Heart left ventricle (tissue), 16 donors: ENCODE measurements around the gene BLID. TPM values are rescaled to one million over a fixed set of nuclear protein-coding genes. Genes with fewer than 3 reads are reported as not detected.

Experiments
- ATAC-seq, 4 donors: fragments of 200-7000 bp; cut with Tn5 transposase; one replicate each; pipeline ENCODE4 v1.9.1; 2020 to 2022; ENCODE audit warnings: moderate library complexity in 4 of 4, mild to moderate bottlenecking in 3 of 4, moderate number of reproducible peaks in 1 of 4
- DNase-seq, 5 donors: peaks; one replicate each; pipeline ENCODE4 v3.0.0-alpha.2; 2020
- H3K27ac ChIP-seq, 12 donors: fragments of 200-600 bp; sonication (generic) in 4 of 12; one replicate each; pipeline versions ENCODE4 v1.5.0 to v1.8.0; 2016 to 2022; ENCODE audit warnings: mild to moderate bottlenecking in 2 of 12
- H3K27me3 ChIP-seq, 9 donors: fragments of 200-600 bp; sonication (generic) in 2 of 9; one replicate each; pipeline versions ENCODE4 v1.5.1 to v1.8.0; 2016 to 2022; ENCODE audit warnings: mild to moderate bottlenecking in 3 of 9
- H3K36me3 ChIP-seq, 9 donors: fragments of 200-600 bp; sonication (generic) in 2 of 9; one replicate each; pipeline versions ENCODE4 v1.5.0 to v1.8.0; 2018 to 2022; ENCODE audit warnings: mild to moderate bottlenecking in 2 of 9
- H3K4me1 ChIP-seq, 12 donors: fragments of 200-600 bp; sonication (generic) in 4 of 12; one replicate each; pipeline versions ENCODE4 v1.5.0 to v1.8.0; 2016 to 2022; ENCODE audit warnings: mild to moderate bottlenecking in 3 of 12
- H3K4me3 ChIP-seq, 12 donors: fragments of 200-600 bp; sonication (generic) in 4 of 12; one replicate each; pipeline versions ENCODE4 v1.5.0 to v1.8.0; 2017 to 2022; ENCODE audit warnings: mild to moderate bottlenecking in 9 of 12, moderate library complexity in 4 of 12
- H3K9me3 ChIP-seq, 12 donors: fragments of 200-600 bp; sonication (generic) in 4 of 12; one replicate each; pipeline versions ENCODE4 v1.5.0 to v1.8.0; 2016 to 2022; ENCODE audit warnings: mild to moderate bottlenecking in 1 of 12
- CTCF ChIP-seq, 12 donors: fragments of 200-600 bp; sonication (generic) in 4 of 12; IDR thresholded peaks; one replicate each; pipeline versions ENCODE4 v1.5.0 to v1.8.0; 2018 to 2022; ENCODE audit warnings: antibody characterized with exemption in 12 of 12, mild to moderate bottlenecking in 5 of 12
- POLR2A ChIP-seq, 2 donors: fragments of 450-650 bp; IDR thresholded peaks; one replicate each; pipeline ENCODE4 v1.6.1; 2017; ENCODE audit warnings: antibody characterized with exemption in 2 of 2, mild to moderate bottlenecking in 2 of 2, moderate library complexity in 2 of 2
- WGBS, 4 donors: extraction: QIAGEN DNeasy Blood & Tissue Kit in 2 of 4; methylation state at CpG; one replicate each; pipeline versions ENCODE4 v1.1.5 to v1.1.7; 2013 to 2018; 5-methylcytosine and 5-hydroxymethylcytosine counted together
- intact Hi-C, 10 donors: fragments of 100-400 bp; cut with DNase I; formaldehyde crosslinking; loops; one replicate each; pipeline versions ENCODE4 v1.11.1 to v1.14.2; 2022
- polyA plus RNA-seq, 2 donors: library from polyadenylated mRNA; stranded (reverse); fragments of 200-250 nt; gene quantifications; one replicate each; pipeline ENCODE4 v1.2.3, GENCODE V29; 2013
- total RNA-seq, 9 donors: library from RNA; depleted of rRNA in 2 of 9; stranded (reverse); fragments of >200 nt in 2 of 9; fragmentation: NEBNext Ultra II Directional in 3 of 9; extraction: Animal tissue kit (Norgen Biotek cat#: 25700) in 3 of 9; gene quantifications; one replicate each; pipeline versions ENCODE4 v1.1.0 to v1.2.4, GENCODE V29; 2016 to 2023
- donor health status: ischemic (EF 13 %, LVEDD 7.1; RV severe dilation, severe dysfunction).
- donor health status: healthy with polysubstance abuse.
- donor health status: DM: no; HTN: yes; CAD: no.
- donor health status: DM: no; HTN: no; CAD: no.
- donor health status: ischemic (EF 25% LVEDD 6.9; RV normal size, moderate dysfunction).
- donor health status: ischemic (EF 25% LVEDD 5.7; RV mildly dilated, moderate dysfunction).
- donor health status: healthy.
- donor health status: DM: yes; HTN: yes; CAD: no.
- donor health status: ischemic (EF 35%, LVEDD 5.7; RV mildly dilated, moderate dysfunction).
- donor health status: nonischemic (EF 11% LVEDD 7.7; RV severe dilation, severe dysfunction).
- donor health status: DM: yes; HTN: yes; CAD: no.
- donor health status: PGD.
- donor health status: ischemic (EF 29% LVEDD 5.4; RV normal size, mild dysfunction).
- donor health status: nonischemic (EF 23%, LVEDD 6.1; RV moderate dilation, normal function).

Gene BLID
- total and polyA plus RNA-seq, 11 donors = not detected

- intact Hi-C loops = no loop called here
Observed at GRCh38 chr11:122077459-122077858, 38.6 kb downstream of the BLID start.

GRCh38 chr11:122076512-122077120 is 39.4 kb downstream of the BLID start:
- H3K4me1 ChIP-seq = peaks cover 0 to 25% (median 0%) of the 10 kb centered on the region in 12 donors
- no peaks in the 10 kb centered on the region for H3K9me3 ChIP-seq
- H3K27me3 ChIP-seq = no peaks in the 10 kb centered on the region
- no peak for ATAC-seq
- DNase-seq = no peak
- intact Hi-C loops = no loop called here
- no peak overlapping the region for H3K4me3 ChIP-seq
- no peaks in the 10 kb centered on the region for H3K36me3 ChIP-seq
- no peak for TF ChIP-seq POLR2A (IDR thresholded peaks at IDR 0.05)
- no peak for TF ChIP-seq CTCF (IDR thresholded peaks at IDR 0.05)
- no peak overlapping the region for H3K27ac ChIP-seq
- 90 to 92% (median 90%) methylated on average over 6 of the region's 6 CpGs for WGBS, 4 donors

More at GRCh38 chr11:122077459-122077858, 38.6 kb downstream of the BLID start:
- Histone ChIP-seq H3K27ac (peak overlapping the region in 2 of 12 donors; percentile 0 to 22), H3K9me3 (no peaks in the 10 kb centered on the region), H3K4me3 (no peak overlapping the region), H3K27me3 (no peaks in the 10 kb centered on the region), H3K36me3 (no peaks in the 10 kb centered on the region), H3K4me1 (peaks cover 0 to 25% (median 0%) of the 10 kb centered on the region in 12 donors)
- no peak for DNase-seq
- ATAC-seq = peak; percentile 45 to 65 (median 54)
- no peak for TF ChIP-seq CTCF (IDR thresholded peaks at IDR 0.05)
- no peak for TF ChIP-seq POLR2A (IDR thresholded peaks at IDR 0.05)
- 55 to 81% (median 66%) methylated on average over 1 of the region's 1 CpG for WGBS, 4 donors

GRCh38 chr11:122075016-122075415 is 41.0 kb downstream of the BLID start:
- Histone ChIP-seq H3K36me3 (no peaks in the 10 kb centered on the region), H3K9me3 (no peaks in the 10 kb centered on the region), H3K27ac (no peak overlapping the region), H3K27me3 (no peaks in the 10 kb centered on the region), H3K4me1 (peaks cover 0 to 31% (median 2%) of the 10 kb centered on the region in 12 donors), H3K4me3 (no peak overlapping the region)
- intact Hi-C loops = no loop called here
- WGBS, 4 donors = 72 to 88% (median 79%) methylated on average over 3 of the region's 3 CpGs
- ATAC-seq (no peak), DNase-seq (no peak)
- TF ChIP-seq CTCF (IDR thresholded peaks at IDR 0.05) = no peak
- no peak for TF ChIP-seq POLR2A (IDR thresholded peaks at IDR 0.05)

- H3K27me3 ChIP-seq = no peaks in the 10 kb centered on the region
- H3K9me3 ChIP-seq = no peaks in the 10 kb centered on the region
- no peak overlapping the region for H3K27ac ChIP-seq
- no peak overlapping the region for H3K4me3 ChIP-seq
- peak in 2 of 4 donors; percentile 33 to 43 for ATAC-seq
- H3K4me1 ChIP-seq = peaks cover 0 to 41% (median 11%) of the 10 kb centered on the region in 12 donors
- no peak for TF ChIP-seq POLR2A (IDR thresholded peaks at IDR 0.05)
- no peak for TF ChIP-seq CTCF (IDR thresholded peaks at IDR 0.05)
- no peaks in the 10 kb centered on the region for H3K36me3 ChIP-seq
- no peak for DNase-seq
- intact Hi-C loops = no loop called here
Observed at GRCh38 chr11:122074022-122074421, 42.0 kb downstream of the BLID start.
